ENCODE data around the gene HACD4.

DNA sequence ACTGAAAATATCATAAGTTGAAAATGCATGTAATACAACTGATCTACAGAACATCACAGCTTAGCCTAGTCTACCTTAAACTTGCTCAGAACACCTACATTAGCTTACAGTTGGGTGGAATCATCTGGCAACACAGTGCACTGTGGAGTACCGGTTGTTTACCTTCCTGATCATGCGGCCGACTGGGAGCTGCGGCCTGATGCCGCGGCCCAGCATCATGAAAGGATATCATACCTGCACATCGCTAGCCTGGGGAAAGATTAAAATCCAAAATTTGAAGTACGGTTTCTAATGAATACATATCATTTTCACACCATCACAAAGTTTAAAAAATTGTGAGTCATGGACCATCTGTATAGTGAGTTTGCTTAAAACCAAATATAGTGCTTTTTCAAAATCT is 1.8 kb downstream of the HACD4 start:
- no peak for TF ChIP-seq EZH2 (IDR thresholded peaks at IDR 0.05; ENCODE audit: borderline replicate concordance)
- TF ChIP-seq CTCF (IDR thresholded peaks at IDR 0.05; ENCODE audit: poor library complexity) = no peak

All from hepatocyte (in vitro differentiated cells).